ENCODE data around the gene OR2A14. TPM values are rescaled to one million over a fixed set of nuclear protein-coding genes. Genes with fewer than 3 reads are reported as not detected.

Gene OR2A14
- total and polyA plus RNA-seq, 2 of the 4 experiments (the other 2 are of a cell fraction), result not detected

GRCh38 chr7:144130730-144131129 is 7.8 kb downstream of the OR2A14 start:
- Histone ChIP-seq H3K9me1 (ENCODE audit: insufficient read depth, low read length) (no peaks in the 10 kb centered on the region), H2BK20ac (ENCODE audit: low read depth, low read length) (no peak overlapping the region), H4K20me1 (ENCODE audit: insufficient read depth, low read length) (no peaks in the 10 kb centered on the region), H3K4me1 (ENCODE audit: control insufficient read depth, insufficient read depth, low read length) (no peaks in the 10 kb centered on the region), H3K14ac (replicated peaks; ENCODE audit: low read depth, low read length) (no peak overlapping the region), H3K9ac (ENCODE audit: low read depth, low read length) (no peak overlapping the region), H3K4me2 (ENCODE audit: low read depth, low read length) (no peak overlapping the region), H3K9me3 (ENCODE audit: control insufficient read depth, insufficient read depth, low read length) (no peaks in the 10 kb centered on the region), H2AK5ac (ENCODE audit: low read depth, low read length) (no peak overlapping the region), H2AK9ac (replicated peaks; ENCODE audit: low read depth, low read length, poor library complexity) (no peak overlapping the region), H3K56ac (ENCODE audit: extremely low read depth, insufficient read depth, low read length) (no peak overlapping the region), H3K36me3 (ENCODE audit: control insufficient read depth, insufficient read depth, low read length) (no peaks in the 10 kb centered on the region), H4K8ac (ENCODE audit: low read depth in 2 of 2, low read length in 2 of 2) (no peak overlapping the region), H2AFZ (replicated peaks; ENCODE audit: low read length, poor library complexity) (no peak overlapping the region), H3K79me1 (ENCODE audit: low read depth in 1 of 2, low read length in 2 of 2) (no peaks in the 10 kb centered on the region), H3K4me3 (ENCODE audit: insufficient read depth, low read depth, low read length) (no peak overlapping the region), H4K5ac (ENCODE audit: low read depth, low read length) (no peak overlapping the region), H3K27me3 (ENCODE audit: control insufficient read depth, insufficient read depth, low read length) (no peaks in the 10 kb centered on the region), H3K27ac (ENCODE audit: insufficient read depth, low read length) (no peak overlapping the region), H3K23ac (ENCODE audit: low read depth, low read length) (no peak overlapping the region), H2BK5ac (ENCODE audit: low read depth, low read length, poor library complexity, severe bottlenecking) (no peak overlapping the region), H3K4ac (ENCODE audit: low read depth, low read length) (no peak overlapping the region), H3K18ac (ENCODE audit: low read depth, low read length) (no peak overlapping the region), H4K91ac (ENCODE audit: insufficient read depth, low read depth, low read length) (no peak overlapping the region), H2BK120ac (ENCODE audit: low read depth, low read length) (no peak overlapping the region), H2BK15ac (ENCODE audit: low read depth, low read length) (no peak overlapping the region)
- WGBS, 2 experiments (ENCODE audit: extremely low coverage in 2 of 2, insufficient read length in 1 of 2), result no CpG with 5 or more reads among the region's 2 CpGs
- no TSS peak for BruUV-seq (replicated peaks)
- no peak for DNase-seq
- ChIA-PET POLR2A (ENCODE audit: unreplicated experiment) (no interaction called here), CTCF (no interaction called here)
- ATAC-seq (ENCODE audit: low read depth), result no peak
- in situ Hi-C loops (cut with MboI; ENCODE audit: low sequenced_read_pairs), result no loop called here
- dilution Hi-C loops (cut with HindIII; ENCODE audit: low sequenced_read_pairs, unreplicated experiment), result no loop called here
- intact Hi-C loops (cut with micrococcal nuclease), result no loop called here
- TF ChIP-seq RCOR1 (IDR thresholded peaks at IDR 0.05; ENCODE audit: insufficient replicate concordance, low read length) (no peak), MAZ (IDR thresholded peaks at IDR 0.05; ENCODE audit: borderline replicate concordance, low read depth, low read length) (no peak), CTCF (conservative IDR thresholded peaks at IDR 0.05; ENCODE audit: low read depth, low read length) (no peak), RFX5 (IDR thresholded peaks at IDR 0.05; ENCODE audit: low read depth, low read length) (no peak), RAD21 (IDR thresholded peaks at IDR 0.05; ENCODE audit: low read length) (no peak), FOS (IDR thresholded peaks at IDR 0.05; ENCODE audit: low read depth, low read length) (no peak), MAFK (IDR thresholded peaks at IDR 0.05; ENCODE audit: low read depth, low read length) (no peak), MXI1 (IDR thresholded peaks at IDR 0.05; ENCODE audit: borderline replicate concordance, low read depth, low read length) (no peak), CHD1 (IDR thresholded peaks at IDR 0.05; ENCODE audit: low read depth, low read length) (no peak), NFE2L2 (IDR thresholded peaks at IDR 0.05; ENCODE audit: low read depth, low read length) (no peak), CEBPB (IDR thresholded peaks at IDR 0.05; ENCODE audit: low read depth, low read length) (no peak)
